ENCODE measurements around the gene OLFML2A.

GRCh38 chr9:124786881-124787573 lies 10.1 kb downstream of the OLFML2A start:
- no peak for TF ChIP-seq CTCF (IDR thresholded peaks at IDR 0.05)
- TF ChIP-seq POLR2A (IDR thresholded peaks at IDR 0.05) = no peak
